Measurements from ENCODE around the gene MBP.

GRCh38 chr18:76999077-76999476 lies 133.5 kb downstream of the MBP start:
- TF ChIP-seq OSR1 (CRISPR knock-in tag; IDR thresholded peaks at IDR 0.05): no peak
- TF ChIP-seq ZFP3 (CRISPR knock-in tag; IDR thresholded peaks at IDR 0.05): no peak
- no peak for TF ChIP-seq PATZ1 (CRISPR knock-in tag; IDR thresholded peaks at IDR 0.05; ENCODE audit: borderline replicate concordance)

All from SK-N-SH treated with all-trans-retinoic acid at 6 μM for 48 hours (cell line).